SW 1271 (cell line): Measurements from ENCODE around the gene PUS1.
"Not testable (repeated sequence)": the region's sequence is repeated elsewhere in the genome, so short reads cannot be mapped to it uniquely, and the experiment has no call there.

ENCODE experiments used
- DNase-seq, 2 experiments: peaks; one replicate each; lab custom pipeline; 2025; lab: John Stamatoyannopoulos, UW

PUS1 gene

DNA sequence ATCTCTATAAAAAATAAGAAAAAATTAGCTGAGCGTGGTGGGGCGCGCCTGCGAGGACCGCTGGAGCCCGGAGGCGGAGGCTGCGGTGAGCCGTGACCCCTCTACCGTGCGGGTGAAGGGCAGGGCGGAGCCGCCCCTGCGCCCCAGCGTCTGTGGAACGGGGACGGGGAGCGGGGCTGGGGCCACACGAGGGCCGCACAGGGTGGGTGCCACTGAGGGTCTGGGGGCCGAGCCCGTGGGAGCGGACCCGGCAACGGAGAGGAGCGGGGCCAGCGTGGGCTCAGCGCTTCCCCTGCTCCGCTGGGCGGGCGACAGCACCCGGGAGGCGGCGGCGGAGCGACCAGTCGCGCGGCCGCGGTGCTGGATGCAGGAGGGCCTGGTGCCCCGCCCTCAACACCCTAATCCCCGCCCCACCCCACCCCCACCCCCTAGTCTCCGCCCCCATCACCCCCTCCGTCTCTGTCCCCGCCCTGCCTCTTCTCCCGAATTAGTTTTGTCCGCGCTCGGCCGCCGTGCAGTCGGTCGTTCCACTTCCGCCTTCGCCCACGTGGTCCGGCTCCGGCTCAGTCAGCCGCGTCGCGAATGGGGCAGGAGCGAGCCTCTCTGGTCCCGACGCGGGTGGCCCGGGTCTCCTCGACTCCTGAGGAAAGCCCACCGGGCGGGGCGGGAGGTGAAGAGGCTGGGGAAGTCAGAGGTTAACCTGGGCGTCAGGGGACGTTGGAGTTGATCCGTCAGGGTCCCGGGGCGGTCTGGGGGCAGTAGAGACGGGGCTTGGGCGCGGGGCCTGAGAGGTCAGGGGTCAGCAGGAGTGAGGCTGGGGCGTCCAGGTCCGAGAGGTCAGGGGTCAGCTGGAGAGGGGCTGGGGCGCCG is at the start of gene PUS1:
PUS1 (plus strand) TSS at position 566 of the 870 bp plus-strand sequence. CDS start 447 bp downstream, outside the sequence.
- DNase-seq = peak; percentile 76 to 90

DNA sequence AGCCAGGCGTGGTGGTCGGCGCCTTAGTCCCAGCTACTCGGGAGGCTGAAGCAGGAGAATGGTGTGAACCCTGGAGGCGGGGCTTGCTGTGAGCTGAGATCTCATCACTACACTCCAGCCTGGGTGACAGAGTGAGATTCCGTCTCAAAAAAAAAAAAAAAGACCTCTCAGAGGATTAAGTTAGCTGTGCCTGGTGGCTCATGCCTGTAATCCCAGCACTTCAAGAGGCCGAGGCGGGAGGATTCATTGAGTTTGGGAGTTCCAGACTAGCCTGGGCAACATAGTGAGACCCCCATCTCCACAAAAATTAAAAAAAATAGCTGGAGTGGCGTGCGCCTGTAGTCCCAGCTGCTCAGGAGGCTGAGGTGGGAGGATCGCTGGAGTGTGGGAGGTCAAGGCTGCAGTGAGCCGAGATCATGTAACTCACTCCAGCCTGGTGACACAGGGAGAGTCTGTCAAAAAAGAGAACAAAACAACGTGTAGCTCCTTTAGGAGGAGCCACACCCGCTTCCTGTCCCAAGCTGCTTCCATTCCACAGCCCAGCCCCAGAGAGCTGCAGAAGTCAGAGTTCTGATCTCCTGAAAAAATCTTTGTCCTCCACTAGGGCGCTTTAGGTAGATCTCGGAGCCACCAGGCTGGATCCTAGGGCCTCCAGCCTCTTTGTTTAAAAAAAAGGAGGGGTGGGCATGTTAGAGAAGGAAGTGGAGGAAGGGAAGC is 46.1 kb upstream of the PUS1 start:
- DNase-seq = no peak

GRCh38 chr12:131883521-131883900 is 45.6 kb upstream of the PUS1 start:
- DNase-seq = no peak

- DNase-seq = not testable (repeated sequence)
Observed at GRCh38 chr12:131885076-131885475, 44.0 kb upstream of the PUS1 start.

GRCh38 chr12:131885543-131886057 is 43.5 kb upstream of the PUS1 start:
- no peak for DNase-seq

GRCh38 chr12:131891722-131892121 is 37.4 kb upstream of the PUS1 start:
- not testable (repeated sequence) for DNase-seq

DNA sequence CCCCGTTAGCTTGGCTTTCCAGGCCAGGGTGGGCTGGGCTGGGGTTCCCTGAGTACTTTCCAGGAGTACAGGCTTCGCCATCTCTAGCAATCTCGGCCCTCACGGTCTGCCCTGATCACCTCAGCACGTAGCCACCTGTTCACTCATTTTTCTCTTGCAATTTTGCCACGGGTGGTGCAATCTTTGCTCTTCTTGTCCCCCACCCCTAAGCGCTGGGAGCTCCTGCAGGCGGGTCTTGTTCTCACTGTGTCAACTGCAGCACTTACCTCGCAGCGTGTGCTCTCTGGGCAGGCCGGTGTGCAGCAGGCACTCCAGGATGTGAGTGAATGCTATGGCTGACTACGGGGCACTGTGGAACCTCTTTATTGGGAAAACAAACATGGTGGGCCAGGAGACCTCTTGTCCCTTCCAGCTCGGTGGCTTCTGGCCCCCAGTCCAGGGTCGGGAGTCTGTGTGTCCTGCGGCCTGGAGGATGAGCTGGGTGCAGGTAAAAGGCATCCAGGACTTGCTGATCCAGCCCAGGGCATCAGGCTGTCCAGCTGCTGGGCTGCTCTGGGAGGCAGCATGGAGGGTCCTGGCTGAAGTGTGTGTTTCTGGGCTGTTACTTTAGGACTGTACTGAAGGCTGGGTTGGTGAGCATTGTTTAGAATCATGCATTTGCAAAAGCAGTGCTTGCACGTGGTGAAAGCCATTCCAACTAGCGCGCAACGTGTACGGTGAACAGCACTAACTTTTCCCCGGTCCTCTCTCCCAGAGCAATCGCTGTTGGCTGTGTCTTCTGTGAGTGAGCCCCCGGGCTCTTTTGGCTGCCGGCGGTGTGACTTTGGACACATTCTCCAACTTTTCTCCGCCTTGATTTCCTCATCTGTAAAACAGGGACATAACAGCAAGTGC is 36.1 kb upstream of the PUS1 start:
- no peak for DNase-seq

DNA sequence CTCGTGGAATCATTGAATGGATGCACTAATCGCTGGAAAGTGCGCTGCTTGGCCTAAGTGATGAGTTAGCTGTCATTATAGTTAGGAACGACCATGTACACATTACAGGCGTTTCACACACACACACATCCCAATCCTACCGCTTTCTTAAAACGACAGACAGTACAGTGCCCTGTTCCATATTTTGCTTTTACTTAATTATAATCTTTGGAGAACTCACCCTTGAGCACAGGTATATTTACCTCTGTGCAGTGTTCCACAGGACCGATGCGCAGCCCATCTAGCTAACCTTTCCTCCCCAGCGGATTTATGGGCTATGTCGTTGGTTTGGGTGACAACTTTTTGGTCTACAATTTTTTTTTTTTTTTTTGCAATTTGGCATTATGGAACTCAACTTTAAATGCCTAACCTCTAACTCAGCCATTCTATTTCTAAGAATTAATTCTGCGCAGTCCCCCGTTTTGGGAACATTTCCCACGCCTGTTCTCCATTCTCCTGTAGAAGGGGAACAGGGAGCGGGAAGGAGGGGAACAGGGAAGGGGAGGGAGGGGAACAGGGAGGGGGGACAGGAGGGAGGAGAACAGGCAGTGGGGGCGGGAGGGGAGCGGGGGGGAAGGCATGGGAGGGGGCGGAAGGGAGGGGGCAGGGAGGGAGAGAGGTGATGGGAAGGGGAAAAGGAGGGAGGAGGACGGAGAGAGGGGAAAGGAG is 35.3 kb upstream of the PUS1 start:
- DNase-seq = no peak

DNA sequence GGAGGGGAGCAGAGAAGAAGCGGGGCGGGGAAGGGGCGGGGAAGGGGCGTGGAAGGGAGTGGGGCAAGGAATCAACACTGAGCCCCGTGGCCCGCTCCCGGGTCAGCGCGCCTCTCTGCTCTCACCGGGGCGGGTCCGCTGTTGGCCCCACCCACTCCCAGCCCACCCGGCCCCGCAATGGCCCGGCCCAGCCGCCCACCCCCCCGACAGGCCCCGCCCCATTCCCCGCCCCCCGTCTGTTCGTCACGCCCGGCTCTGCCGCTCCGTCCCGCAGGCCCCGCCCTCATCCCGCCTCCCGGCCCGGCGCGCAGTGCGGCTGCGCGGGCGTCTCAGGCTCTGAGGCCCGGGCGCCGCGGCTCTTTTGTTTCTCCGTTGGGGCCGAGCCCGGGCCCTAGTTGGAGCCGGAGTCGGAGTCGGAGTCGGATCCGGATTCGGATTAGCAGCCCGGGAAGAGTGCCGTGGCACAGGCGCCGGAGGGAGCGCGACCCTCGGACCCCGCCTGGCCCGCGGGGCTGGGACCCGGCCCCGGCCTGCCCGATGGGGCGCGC is 34.7 kb upstream of the PUS1 start, which contains the start of gene ULK1:
ULK1 (plus strand) TSS at position 310 of the 548 bp plus-strand sequence. CDS start 380 bp downstream, outside the sequence.
- peak; percentile 47 to 90 for DNase-seq

GRCh38 chr12:131894981-131895639 is 34.0 kb upstream of the PUS1 start:
- no peak for DNase-seq

- no peak for DNase-seq
Observed at GRCh38 chr12:131895640-131896079, 33.4 kb upstream of the PUS1 start.

DNA sequence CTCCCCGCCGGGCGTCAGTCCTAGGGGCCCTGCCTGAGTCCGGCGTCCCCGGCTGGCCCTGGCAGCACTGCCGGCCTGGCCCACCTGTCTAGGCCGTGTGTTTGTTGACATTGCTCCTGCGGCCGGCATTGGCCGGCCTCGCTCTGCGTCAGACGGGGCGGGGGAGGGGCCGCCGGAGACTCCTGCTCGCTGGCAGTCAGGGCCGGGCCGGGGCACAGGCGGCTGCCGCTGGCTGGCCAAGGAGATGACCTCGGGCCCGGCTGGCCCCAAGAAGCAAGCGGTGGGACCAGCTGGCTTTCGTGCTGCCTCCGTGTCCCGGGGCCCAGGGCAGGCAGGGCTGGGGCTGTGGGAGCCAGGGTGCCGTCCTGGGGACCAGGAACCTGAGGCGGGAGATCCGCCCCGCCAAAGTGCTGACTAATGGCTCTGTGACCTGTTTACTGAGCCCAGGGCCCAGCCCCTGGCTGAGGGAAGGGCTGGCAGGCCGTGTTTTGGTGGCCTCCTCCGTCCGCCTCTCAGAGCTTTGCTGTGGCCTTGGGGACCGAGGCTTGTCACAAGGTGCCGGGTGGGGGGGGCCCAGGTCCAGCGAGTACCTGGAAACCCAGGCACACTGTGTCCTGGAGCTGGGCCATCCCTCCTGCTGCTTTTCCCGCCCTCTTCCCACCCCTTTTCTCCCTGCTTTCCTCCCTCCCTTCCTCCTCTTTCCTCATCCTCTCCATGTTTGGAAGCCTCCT is 32.8 kb upstream of the PUS1 start:
- peak in 1 of 2 experiments; percentile 76 for DNase-seq

DNA sequence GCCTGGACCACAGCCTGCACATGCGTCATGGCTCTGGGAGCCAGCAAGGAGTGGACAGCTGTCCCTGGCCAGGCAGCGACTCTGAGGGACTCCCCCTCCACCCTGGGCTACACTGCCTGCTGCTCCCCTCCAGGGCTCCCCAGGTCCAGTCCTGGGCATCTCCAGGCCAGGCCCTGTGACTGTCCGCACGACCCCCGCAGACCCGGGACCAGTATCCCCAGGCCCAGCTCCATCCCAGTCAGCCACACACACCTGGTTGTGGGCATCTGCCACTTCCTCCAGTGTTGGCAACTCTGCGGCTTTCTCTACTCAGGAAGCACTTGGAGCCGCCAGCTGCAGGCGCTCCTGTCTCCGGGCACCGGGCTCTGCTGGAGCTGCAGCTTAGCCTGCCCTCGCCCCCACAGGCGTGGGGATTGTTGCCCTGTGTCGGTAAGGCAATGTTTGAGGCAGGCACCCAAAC is 32.2 kb upstream of the PUS1 start:
- DNase-seq = no peak

GRCh38 chr12:131897276-131897675 is 31.8 kb upstream of the PUS1 start:
- no peak for DNase-seq

GRCh38 chr12:131897875-131898274 is 31.2 kb upstream of the PUS1 start:
- DNase-seq = no peak

GRCh38 chr12:131900397-131900796 is 28.7 kb upstream of the PUS1 start:
- DNase-seq = no peak

DNA sequence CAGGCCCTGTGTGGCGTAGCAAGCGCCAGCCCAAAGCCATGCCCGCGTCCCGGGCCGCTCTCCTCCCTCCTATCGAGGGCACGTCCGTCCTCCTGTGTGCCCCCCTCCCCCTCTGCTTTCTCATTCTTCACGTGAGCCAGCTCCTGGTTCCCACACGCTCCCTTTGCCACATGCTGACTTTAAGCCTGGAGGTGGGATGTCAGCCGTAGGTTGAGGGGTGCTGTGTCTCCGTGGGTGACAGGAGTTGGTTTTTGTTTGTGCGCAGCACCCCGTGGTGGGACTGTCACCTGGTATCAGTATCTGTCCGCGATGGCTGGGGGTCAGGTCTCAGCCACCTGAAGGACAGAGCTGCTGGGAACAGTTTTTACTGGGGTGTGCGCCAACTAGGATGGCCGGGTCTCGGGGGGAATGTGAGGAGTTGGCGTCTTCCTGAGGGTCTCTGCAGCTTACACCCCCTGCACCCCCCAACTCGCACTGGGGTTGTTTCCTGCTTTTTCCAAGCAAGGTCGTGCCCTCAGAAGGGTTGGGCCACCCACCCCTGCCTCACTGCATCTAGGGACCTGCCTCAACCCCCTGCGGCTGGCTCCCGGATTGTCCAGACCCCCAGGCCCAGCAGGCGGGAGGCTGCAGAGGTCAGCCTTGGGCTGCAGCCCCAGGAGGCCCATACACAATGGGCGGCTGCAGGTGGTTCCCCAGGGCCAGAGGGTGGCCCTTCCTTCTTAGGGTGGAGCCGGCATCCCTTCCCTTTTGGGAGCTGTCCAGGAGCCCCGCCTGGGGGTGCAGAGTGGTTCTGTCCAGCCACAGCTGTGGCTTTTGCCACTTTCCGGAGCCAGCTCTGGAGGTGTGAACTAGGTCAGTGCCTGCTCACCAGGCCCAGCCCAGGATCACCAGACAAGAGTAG is 27.4 kb upstream of the PUS1 start:
- no peak for DNase-seq
